CD1c-positive myeloid dendritic cell (primary cell): ENCODE results near the gene SORCS2.

Experiments
- DNase-seq: peaks from one replicate; pipeline ENCODE4 v3.0.0-alpha.2; 2016; ENCODE audit errors: extremely low spot score

Gene SORCS2

GRCh38 chr4:7371210-7371941 lies 179.0 kb downstream of the SORCS2 start:
- DNase-seq = no peak

- no peak for DNase-seq
Measured at GRCh38 chr4:7372673-7373072, 180.3 kb downstream of the SORCS2 start.

- no peak for DNase-seq
Measured at GRCh38 chr4:7374571-7374970, 182.2 kb downstream of the SORCS2 start.

- no peak for DNase-seq
Measured at GRCh38 chr4:7375427-7375826, 183.1 kb downstream of the SORCS2 start.

GRCh38 chr4:7377223-7377865 lies 185.0 kb downstream of the SORCS2 start:
- DNase-seq = no peak

GRCh38 chr4:7379186-7379585 lies 186.8 kb downstream of the SORCS2 start:
- no peak for DNase-seq

- DNase-seq = no peak
Measured at GRCh38 chr4:7379719-7380118, 187.4 kb downstream of the SORCS2 start.

- no peak for DNase-seq
Measured at GRCh38 chr4:7381221-7381889, 189.0 kb downstream of the SORCS2 start.

GRCh38 chr4:7381890-7382633 lies 189.7 kb downstream of the SORCS2 start:
- DNase-seq = no peak

- DNase-seq = no peak
Measured at GRCh38 chr4:7382634-7383014, 190.3 kb downstream of the SORCS2 start.

GRCh38 chr4:7383266-7383665 lies 190.9 kb downstream of the SORCS2 start:
- no peak for DNase-seq

- no peak for DNase-seq
Measured at GRCh38 chr4:7384003-7384928, 191.9 kb downstream of the SORCS2 start.

- no peak for DNase-seq
Measured at GRCh38 chr4:7384929-7385890, 192.9 kb downstream of the SORCS2 start.

- no peak for DNase-seq
Measured at GRCh38 chr4:7387925-7388324, 195.6 kb downstream of the SORCS2 start.

GRCh38 chr4:7388627-7389026 lies 196.3 kb downstream of the SORCS2 start:
- no peak for DNase-seq

GRCh38 chr4:7389101-7389701 lies 196.9 kb downstream of the SORCS2 start:
- no peak for DNase-seq

GRCh38 chr4:7389719-7390118 lies 197.4 kb downstream of the SORCS2 start:
- no peak for DNase-seq

GRCh38 chr4:7390336-7390735 lies 198.0 kb downstream of the SORCS2 start:
- DNase-seq = no peak

- DNase-seq = no peak
Measured at GRCh38 chr4:7390906-7391636, 198.7 kb downstream of the SORCS2 start.
